HG03439 (cell line): ENCODE results near the gene SORBS2.

Source experiments
- ATAC-seq: cut with Tn5 transposase; IDR thresholded peaks from one replicate; pipeline ENCODE4 v1.9.1; 2021; ENCODE audit warnings: mild to moderate bottlenecking, moderate library complexity; ENCODE audit not compliant: unreplicated experiment

The SORBS2 gene

GRCh38 chr4:185682236-185682635, 129.8 kb downstream of the SORBS2 start:
- ATAC-seq, result no peak

- ATAC-seq, result no peak
These were observed 130.4 kb downstream of the SORBS2 start for GRCh38 chr4:185681604-185682003.

- ATAC-seq, result no peak
These were observed 131.4 kb downstream of the SORBS2 start for GRCh38 chr4:185680617-185681016.

GRCh38 chr4:185679523-185679922, 132.5 kb downstream of the SORBS2 start:
- no peak for ATAC-seq

GRCh38 chr4:185677637-185678314, 134.2 kb downstream of the SORBS2 start:
- no peak for ATAC-seq

- no peak for ATAC-seq
These were observed 139.4 kb downstream of the SORBS2 start for GRCh38 chr4:185672618-185673017.

- no peak for ATAC-seq
These were observed 139.8 kb downstream of the SORBS2 start for GRCh38 chr4:185672151-185672550.

GRCh38 chr4:185671496-185671895, 140.5 kb downstream of the SORBS2 start:
- no peak for ATAC-seq

- no peak for ATAC-seq
These were observed 140.9 kb downstream of the SORBS2 start for GRCh38 chr4:185671066-185671465.

- ATAC-seq, result no peak
These were observed 142.7 kb downstream of the SORBS2 start for GRCh38 chr4:185669288-185669687.

GRCh38 chr4:185666156-185666555, 145.8 kb downstream of the SORBS2 start:
- ATAC-seq, result no peak

GRCh38 chr4:185665655-185666054, 146.3 kb downstream of the SORBS2 start:
- no peak for ATAC-seq

GRCh38 chr4:185664481-185664880, 147.5 kb downstream of the SORBS2 start:
- no peak for ATAC-seq

- no peak for ATAC-seq
These were observed 149.8 kb downstream of the SORBS2 start for GRCh38 chr4:185662030-185662778.

GRCh38 chr4:185660340-185660739, 151.7 kb downstream of the SORBS2 start:
- no peak for ATAC-seq

- ATAC-seq, result no peak
These were observed 154.3 kb downstream of the SORBS2 start for GRCh38 chr4:185657699-185658098.

GRCh38 chr4:185657183-185657582, 154.8 kb downstream of the SORBS2 start:
- ATAC-seq, result no peak

GRCh38 chr4:185656467-185656931, 155.5 kb downstream of the SORBS2 start:
- ATAC-seq, result no peak

- ATAC-seq, result no peak
These were observed 156.9 kb downstream of the SORBS2 start for GRCh38 chr4:185654965-185655554.

GRCh38 chr4:185654311-185654710, 157.7 kb downstream of the SORBS2 start:
- no peak for ATAC-seq

- ATAC-seq, result no peak
These were observed 160.1 kb downstream of the SORBS2 start for GRCh38 chr4:185651851-185652250.

GRCh38 chr4:185651137-185651677, 160.8 kb downstream of the SORBS2 start:
- no peak for ATAC-seq
